Urothelium cell line (cell line): Measurements from ENCODE around the gene ETFA.
A peak's percentile ranks its signal among the peaks of the same experiment; 100 is the strongest.

Experiments used
- DNase-seq: peaks from one replicate; pipeline ENCODE4 v3.0.0; 2011; ENCODE audit warnings: low spot score, mixed read lengths
- FAIRE-seq: peaks from 2 replicates; lab custom pipeline; 2011; peaks lifted over from hg19 to GRCh38; lab: Jason Lieb, UNC

ETFA gene

DNA sequence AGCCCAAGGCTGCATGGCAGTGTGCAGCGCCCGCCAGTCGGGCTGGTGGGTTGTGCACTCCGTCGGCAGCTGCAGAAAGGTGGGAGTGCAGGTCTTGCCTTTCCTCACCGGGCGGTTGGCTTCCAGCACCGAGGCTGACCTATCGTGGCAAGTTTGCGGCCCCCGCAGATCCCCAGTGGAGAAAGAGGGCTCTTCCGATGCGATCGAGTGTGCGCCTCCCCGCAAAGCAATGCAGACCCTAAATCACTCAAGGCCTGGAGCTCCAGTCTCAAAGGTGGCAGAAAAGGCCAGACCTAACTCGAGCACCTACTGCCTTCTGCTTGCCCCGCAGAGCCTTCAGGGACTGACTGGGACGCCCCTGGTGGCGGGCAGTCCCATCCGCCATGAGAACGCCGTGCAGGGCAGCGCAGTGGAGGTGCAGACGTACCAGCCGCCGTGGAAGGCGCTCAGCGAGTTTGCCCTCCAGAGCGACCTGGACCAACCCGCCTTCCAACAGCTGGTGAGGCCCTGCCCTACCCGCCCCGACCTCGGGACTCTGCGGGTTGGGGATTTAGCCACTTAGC lies 29.6 kb upstream of the ETFA start:
- DNase-seq: no peak
- no peak for FAIRE-seq

- DNase-seq: no peak
- no peak for FAIRE-seq
Measured at GRCh38 chr15:76340198-76340802, 29.0 kb upstream of the ETFA start.

- DNase-seq (no peak), FAIRE-seq (no peak)
Measured at GRCh38 chr15:76339305-76340197, 28.3 kb upstream of the ETFA start.

DNA sequence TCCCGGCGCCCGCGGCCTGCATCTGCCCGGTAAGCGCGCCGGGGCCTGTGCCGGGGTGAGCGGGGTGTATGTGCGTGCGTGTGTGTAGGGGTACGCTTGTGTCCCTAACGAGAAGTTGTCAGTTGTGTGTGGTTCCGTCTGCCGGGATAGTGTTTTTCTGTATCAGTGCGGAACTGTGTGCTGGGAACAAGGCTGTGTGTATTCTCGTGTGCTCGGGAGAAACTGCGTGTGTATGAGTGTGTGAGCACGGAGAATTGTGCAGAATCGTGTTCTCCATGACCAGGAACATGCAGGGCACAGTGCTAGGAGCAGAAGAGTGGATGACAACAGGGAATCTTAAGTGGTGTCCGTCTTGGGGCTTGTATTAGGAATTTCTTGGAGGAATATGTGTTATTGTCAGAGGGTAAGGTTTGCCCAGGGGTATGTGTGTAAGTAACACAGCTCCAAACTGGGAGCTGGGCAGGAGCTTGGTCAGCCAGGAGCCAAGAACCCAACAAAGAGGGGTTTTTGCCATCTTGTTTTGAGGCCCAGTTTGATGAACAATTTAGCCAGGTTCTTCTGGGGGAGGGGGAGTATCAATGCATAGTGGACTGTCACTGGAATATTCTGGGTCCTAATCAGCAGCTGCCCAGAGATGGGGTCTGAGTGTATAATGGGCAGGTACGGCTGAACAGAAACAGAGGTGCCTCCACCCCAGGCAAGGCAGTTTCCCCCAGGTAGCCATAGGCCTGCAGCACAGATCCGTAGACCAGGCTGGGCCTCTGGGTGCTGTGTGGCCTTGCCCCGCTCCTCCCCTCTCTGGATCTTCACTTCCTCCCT lies 27.4 kb upstream of the ETFA start:
- DNase-seq (no peak), FAIRE-seq (no peak)

GRCh38 chr15:76337696-76338485 lies 26.6 kb upstream of the ETFA start:
- DNase-seq (no peak), FAIRE-seq (no peak)

DNA sequence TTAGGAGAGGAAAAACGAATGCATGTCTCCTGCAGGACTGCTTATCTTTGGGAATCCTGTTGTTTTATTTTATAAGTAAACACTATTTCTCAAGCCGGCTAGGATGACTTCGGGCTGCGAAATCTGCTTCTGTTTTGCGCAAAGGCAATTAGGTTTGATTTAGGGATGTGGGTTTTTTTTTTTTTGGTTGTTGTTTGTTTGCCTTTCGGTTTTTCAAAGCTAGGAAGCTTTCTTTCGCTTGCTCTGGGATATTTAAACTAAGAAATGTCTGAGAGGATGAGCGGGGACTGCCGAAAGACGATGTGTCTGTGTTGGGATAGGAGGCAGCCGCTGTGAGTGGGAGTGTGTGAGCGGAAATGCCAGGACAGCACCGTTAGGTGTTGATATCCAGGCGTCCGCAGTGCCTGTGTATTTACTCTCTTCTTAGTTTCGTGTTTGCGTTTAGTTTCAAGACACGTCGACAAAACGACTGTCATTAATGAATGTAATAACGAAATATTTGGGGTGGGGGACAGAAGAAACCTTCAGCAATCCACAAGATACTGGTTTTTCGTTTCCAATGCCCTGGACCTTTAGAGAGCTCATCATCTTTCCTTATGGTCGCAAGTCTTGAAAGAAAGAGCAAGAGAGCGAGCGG lies 25.9 kb upstream of the ETFA start:
- no peak for FAIRE-seq

GRCh38 chr15:76336254-76337058 lies 25.2 kb upstream of the ETFA start, which contains the start of gene ISL2:
TSS of gene ISL2 (plus strand) at chr15:76336773. CDS start at chr15:76336884, 111 bp downstream.
- DNase-seq: peak; percentile 98
- peak; percentile 95 for FAIRE-seq

More for the DNA sequence above, 25.9 kb upstream of the ETFA start:
- peak; percentile 70 for DNase-seq

DNA sequence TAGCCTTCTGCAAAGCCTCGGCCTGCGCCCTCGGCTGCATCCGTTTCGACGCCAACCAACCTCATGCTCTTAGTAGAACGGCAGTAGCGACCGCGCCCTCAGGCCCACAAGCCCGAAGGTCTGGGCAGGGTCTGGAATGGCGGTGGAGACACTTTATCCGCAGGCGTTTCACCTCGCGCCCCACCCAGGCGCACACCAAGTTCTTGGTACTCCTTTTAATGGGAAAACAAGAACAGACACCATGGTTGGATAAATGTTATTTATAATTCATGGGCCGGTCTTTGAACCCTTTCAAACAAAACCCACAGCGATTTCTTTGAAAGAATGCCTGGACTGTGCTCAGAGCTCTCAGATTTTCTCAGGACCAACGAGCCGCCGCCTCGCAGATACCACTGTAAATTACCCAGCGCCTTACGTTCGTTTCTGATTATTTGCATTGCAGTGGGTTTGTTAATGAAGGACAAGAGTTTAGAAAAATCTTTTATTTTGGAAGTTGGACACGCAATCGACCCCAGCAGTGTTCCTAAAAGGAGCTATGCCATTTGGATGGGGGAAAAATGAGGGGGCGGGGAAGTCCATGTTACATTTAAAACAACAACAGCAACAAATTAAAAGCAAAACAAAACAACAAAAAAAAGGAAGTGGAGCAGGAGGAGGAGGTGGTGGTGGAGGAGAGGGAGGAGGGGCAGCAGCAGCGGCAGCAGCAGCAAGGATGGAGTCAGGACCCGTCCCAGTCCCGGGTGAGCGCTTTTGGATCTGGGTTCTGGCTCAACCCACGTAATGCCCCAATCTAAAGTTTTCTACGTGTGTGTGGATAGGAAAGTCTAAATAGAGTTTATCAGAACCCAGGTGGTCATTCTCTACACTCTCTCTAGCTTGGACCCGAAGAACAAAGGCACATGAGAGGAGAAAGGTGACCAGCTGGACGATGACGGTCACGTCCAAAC lies 24.3 kb upstream of the ETFA start:
- DNase-seq: peak; percentile 57
- no peak for FAIRE-seq

DNA sequence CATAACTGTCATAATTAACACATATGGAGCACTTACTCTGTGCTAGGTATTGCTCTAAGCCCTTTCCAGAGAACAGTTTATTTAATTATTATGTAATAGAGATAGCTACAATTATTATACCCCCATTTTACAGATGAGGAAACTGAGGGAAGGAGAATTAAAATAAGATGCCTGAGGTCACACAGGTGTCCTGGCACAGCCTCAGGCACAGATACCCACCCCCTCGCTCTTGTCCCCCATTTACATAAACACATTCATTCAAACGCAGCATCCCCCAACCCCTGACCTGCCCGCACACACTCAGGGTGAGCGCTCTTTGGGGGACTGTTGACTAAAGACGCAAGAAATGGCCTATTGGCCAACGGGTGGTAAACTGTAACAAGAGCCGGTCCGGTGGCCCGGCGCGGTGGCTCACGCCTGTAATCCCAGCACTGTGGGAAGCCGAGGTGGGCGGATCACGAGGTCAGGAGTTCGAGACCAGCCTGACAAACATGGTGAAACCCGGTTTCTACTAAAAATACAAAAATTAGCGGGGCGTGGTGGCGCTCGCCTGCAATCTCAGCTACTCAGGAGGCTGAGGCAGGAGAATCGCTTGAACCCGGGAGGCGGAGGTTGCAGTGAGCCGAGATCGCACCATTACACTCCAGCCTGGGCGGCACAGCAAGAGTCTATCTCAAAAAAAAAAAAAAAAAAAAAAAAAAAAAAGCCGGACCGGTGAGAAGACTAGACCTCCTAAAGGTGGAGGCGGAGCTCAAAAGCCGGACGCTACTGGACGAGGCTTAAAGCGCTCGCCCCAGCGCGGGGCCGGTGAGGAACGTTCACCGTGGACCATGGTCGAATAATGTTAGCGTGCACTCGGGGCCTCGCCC lies 23.4 kb upstream of the ETFA start:
- DNase-seq (no peak), FAIRE-seq (no peak)

- DNase-seq (no peak), FAIRE-seq (no peak)
Measured at GRCh38 chr15:76333720-76334437, 22.6 kb upstream of the ETFA start.

- DNase-seq (no peak), FAIRE-seq (no peak)
Measured at GRCh38 chr15:76333309-76333708, 22.0 kb upstream of the ETFA start.

GRCh38 chr15:76332796-76333195 lies 21.5 kb upstream of the ETFA start:
- DNase-seq (no peak), FAIRE-seq (no peak)

GRCh38 chr15:76330080-76330680 lies 18.9 kb upstream of the ETFA start:
- FAIRE-seq (no peak), DNase-seq (no peak)

DNA sequence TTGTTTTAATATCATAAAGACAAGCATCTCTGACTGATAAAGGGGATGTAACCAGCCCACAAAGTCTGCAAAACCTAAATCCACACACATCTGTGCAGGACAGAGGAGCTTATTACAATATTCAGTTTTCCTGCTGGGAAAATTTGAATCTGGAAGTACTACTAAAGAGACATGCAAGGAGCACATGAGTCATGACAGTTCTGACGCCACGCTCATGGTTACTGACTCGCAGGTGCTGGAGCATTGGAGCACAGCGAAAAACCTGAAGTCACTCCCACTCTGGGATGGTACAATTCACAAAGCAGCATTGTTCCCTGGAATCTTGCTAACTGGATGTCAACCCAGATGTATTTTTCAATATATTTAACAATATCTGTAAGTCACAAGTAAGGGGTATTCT lies 17.7 kb upstream of the ETFA start:
- no peak for DNase-seq
- no peak for FAIRE-seq

- FAIRE-seq (no peak), DNase-seq (no peak)
Measured at GRCh38 chr15:76328106-76328696, 16.9 kb upstream of the ETFA start.
